DLD1 (cell line): ENCODE results near the gene CCDC85C.
"Not testable (repeated sequence)": the region's sequence is repeated elsewhere in the genome, so short reads cannot be mapped to it uniquely, and the experiment has no call there.

Experiments
- in situ Hi-C: cut with HindIII; loops from 2 replicates; pipeline ENCODE4 v1.10.0; 2017; ENCODE audit warnings: low sequenced_read_pairs

The CCDC85C gene

GRCh38 chr14:99603471-99604277 is at the start of gene CCDC85C:
Gene CCDC85C (minus strand): TSS chr14:99604207. CDS start chr14:99603959, 248 bp downstream.
- in situ Hi-C loops, result no loop called here

DNA sequence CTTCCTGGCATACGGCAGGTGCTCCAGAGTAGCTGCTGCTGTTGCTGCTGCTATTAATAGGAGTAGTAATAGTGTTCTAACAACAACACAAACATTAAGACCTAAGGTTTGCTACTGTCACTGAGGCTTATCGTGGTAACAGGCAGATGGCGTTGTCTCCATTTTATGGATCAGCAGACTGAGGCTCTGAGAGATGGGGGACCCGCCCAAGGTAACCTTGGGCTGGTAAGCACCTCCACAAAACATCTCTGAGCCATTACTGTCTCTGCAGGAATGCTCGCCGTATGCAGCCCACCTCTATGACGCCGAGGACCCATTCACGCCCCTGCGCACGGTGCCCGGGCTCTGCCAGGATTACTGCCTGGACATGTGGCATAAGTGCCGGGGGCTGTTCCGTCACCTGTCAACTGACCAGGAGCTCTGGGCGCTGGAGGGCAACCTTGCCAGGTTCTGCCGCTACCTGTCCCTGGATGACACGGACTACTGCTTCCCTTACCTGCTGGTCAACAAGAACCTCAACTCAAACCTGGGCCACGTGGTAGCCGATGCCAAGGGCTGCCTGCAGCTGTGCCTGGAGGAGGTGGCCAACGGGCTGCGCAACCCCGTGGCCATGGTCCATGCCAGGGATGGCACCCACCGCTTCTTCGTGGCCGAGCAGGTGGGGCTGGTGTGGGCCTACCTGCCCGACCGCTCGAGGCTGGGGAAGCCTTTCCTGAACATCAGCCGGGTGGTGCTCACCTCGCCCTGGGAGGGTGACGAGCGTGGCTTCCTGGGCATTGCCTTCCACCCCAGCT is 48.1 kb upstream of the CCDC85C start:
- in situ Hi-C loops, result no loop called here

DNA sequence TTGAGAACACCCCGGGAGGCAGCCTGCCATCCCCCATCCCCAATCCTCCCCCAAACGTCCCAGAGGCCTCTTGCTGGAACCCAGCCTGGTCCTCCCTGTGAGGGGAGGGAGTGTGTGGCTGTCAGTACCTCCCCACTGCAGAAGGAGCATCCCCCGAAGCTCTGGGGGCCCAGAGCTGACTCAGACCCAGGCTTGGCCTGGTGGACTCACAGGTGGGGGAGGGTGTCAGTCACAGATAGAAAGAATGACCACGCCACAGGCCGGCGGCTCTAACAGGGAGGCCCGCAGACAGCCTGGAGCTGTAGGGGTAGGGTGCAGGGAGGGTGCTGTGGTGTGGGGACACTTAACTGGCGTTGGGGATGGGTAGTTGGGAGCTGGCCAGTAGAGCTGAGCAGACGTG is 46.2 kb upstream of the CCDC85C start:
- in situ Hi-C loops, result no loop called here

- in situ Hi-C loops, result no loop called here
Observed at GRCh38 chr14:99649643-99650042, 45.6 kb upstream of the CCDC85C start.

GRCh38 chr14:99649219-99649618 is 45.2 kb upstream of the CCDC85C start:
- in situ Hi-C loops, result no loop called here

GRCh38 chr14:99648027-99648784 is 44.2 kb upstream of the CCDC85C start:
- in situ Hi-C loops, result no loop called here

GRCh38 chr14:99647411-99647810 is 43.4 kb upstream of the CCDC85C start:
- in situ Hi-C loops, result no loop called here

GRCh38 chr14:99645545-99646505 is 41.8 kb upstream of the CCDC85C start:
- in situ Hi-C loops, result no loop called here

- in situ Hi-C loops, result no loop called here
Observed at GRCh38 chr14:99644723-99645544, 40.9 kb upstream of the CCDC85C start, which contains the start of gene HHIPL1. Gene HHIPL1 (plus strand): TSS chr14:99645129. CDS start chr14:99645208, 79 bp downstream.

- in situ Hi-C loops, result no loop called here
Observed at GRCh38 chr14:99644035-99644587, 40.1 kb upstream of the CCDC85C start.

DNA sequence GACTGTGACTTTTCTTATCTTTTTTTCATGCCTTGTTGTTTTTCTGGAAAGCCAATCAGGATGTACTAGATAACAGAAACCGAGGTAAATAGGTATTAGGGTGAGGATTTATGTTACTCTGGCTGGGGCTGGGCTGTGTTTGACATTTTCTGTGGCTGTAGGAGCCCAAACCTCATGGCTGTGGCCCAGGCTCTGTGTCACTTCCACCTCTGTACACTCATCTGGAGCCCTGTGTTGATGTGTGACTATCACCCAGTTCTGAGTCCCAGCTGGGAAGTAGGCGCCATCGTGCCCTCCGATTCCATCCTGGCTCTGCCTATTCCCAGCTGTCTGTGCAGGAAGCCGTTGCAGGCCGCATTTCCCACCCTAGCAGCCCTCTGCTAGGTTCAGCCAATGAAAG is 39.3 kb upstream of the CCDC85C start:
- in situ Hi-C loops, result no loop called here

DNA sequence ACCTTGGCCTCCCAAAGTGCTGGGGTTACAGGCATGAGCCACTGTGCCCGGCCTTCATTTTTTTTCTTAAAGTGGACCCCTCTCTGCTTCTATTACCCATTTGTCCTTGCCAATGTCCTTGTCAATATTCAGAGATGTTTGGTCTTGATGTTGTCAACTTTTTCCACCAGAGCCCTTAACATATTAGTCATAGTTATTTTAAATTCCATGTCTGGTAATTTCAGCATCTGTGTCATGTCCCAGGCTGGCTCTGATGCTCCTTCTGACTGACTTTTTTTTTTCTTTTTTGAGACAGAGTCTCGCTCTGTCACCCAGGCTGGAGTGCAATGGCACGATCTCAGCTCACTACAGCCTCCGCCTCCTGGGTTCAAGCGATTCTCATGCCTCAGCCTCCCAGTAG is 38.8 kb upstream of the CCDC85C start:
- in situ Hi-C loops, result not testable (repeated sequence)

GRCh38 chr14:99637624-99638023 is 33.6 kb upstream of the CCDC85C start:
- in situ Hi-C loops, result no loop called here

DNA sequence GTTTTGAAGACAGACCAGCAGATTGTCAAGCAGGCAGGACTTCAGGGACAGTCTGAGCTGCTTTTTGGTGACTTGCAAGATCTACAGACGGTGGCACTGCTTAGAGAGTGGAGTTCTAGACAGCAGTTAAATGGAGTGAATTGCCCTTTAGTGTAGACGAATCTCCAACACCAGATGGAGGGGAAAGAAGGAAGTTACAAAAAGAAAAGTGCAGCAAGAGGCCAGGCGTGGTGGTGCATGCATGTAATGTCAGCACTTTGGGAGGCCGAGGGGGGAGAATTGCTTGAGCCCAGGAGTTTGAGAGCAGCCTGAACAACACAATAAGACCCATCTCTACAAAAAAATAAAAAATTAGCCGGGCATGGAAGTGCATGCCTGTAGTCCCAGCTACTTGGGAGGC is 32.5 kb upstream of the CCDC85C start:
- in situ Hi-C loops, result no loop called here

DNA sequence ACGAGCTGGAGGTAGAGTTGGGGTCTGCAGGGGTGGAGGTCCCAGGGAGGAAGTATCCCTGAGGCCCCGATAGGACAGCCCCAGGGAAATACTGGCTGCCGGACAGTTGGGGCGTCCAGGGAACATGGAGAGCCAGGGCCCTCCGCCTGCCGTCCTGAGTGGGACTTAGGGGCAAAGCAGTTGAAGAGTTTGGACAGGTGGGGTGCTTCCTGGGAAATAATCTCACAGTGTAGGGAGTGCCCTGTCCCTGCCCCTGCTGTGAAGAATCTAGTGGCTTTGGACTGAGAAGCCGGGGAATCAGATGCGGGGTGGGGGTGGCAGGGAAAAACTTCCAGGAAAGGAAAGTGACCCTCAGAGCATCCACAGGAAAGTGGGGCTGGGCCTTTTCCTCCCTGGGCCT is 31.1 kb upstream of the CCDC85C start:
- in situ Hi-C loops, result no loop called here

GRCh38 chr14:99634443-99634842 is 30.4 kb upstream of the CCDC85C start:
- in situ Hi-C loops, result no loop called here

GRCh38 chr14:99633918-99634317 is 29.9 kb upstream of the CCDC85C start:
- in situ Hi-C loops, result no loop called here

- in situ Hi-C loops, result no loop called here
Observed at GRCh38 chr14:99633141-99633540, 29.1 kb upstream of the CCDC85C start.
